Effector CD8-positive, alpha-beta T cell (primary cell): ENCODE data around the gene IGSF1.
"Not testable (repeated sequence)": the region's sequence is repeated elsewhere in the genome, so short reads cannot be mapped to it uniquely, and the experiment has no call there.

Experiments used
- DNase-seq: peaks from one replicate; lab custom pipeline; 2025; lab: John Stamatoyannopoulos, UW

Gene IGSF1

GRCh38 chrX:131273011-131273410, 16.1 kb downstream of the IGSF1 start:
- DNase-seq: no peak

- no peak for DNase-seq
These were observed 17.3 kb downstream of the IGSF1 start for GRCh38 chrX:131271826-131272225.

- no peak for DNase-seq
These were observed 17.8 kb downstream of the IGSF1 start for GRCh38 chrX:131271274-131271673.

GRCh38 chrX:131270080-131270479, 19.0 kb downstream of the IGSF1 start:
- no peak for DNase-seq

- no peak for DNase-seq
These were observed 24.4 kb downstream of the IGSF1 start for GRCh38 chrX:131264665-131265064.

GRCh38 chrX:131264053-131264452, 25.1 kb downstream of the IGSF1 start:
- no peak for DNase-seq

GRCh38 chrX:131262738-131263679, 26.1 kb downstream of the IGSF1 start:
- DNase-seq: no peak

- no peak for DNase-seq
These were observed 26.9 kb downstream of the IGSF1 start for GRCh38 chrX:131262200-131262599.

- DNase-seq: no peak
These were observed 31.7 kb downstream of the IGSF1 start for GRCh38 chrX:131257367-131257766.

- not testable (repeated sequence) for DNase-seq
These were observed 37.9 kb downstream of the IGSF1 start for GRCh38 chrX:131250984-131251738.

GRCh38 chrX:131239057-131239456, 50.0 kb downstream of the IGSF1 start:
- DNase-seq: no peak

GRCh38 chrX:131237363-131237762, 51.7 kb downstream of the IGSF1 start:
- no peak for DNase-seq

GRCh38 chrX:131235768-131236545, 53.1 kb downstream of the IGSF1 start:
- no peak for DNase-seq

- DNase-seq: no peak
These were observed 61.5 kb downstream of the IGSF1 start for GRCh38 chrX:131227608-131228007.

GRCh38 chrX:131226591-131226990, 62.5 kb downstream of the IGSF1 start:
- no peak for DNase-seq

GRCh38 chrX:131225078-131225477, 64.0 kb downstream of the IGSF1 start:
- DNase-seq: no peak
